KBM-7 (cell line): ENCODE measurements around the gene DNAJA4.

Experiments used
- DNase-seq: peaks from one replicate; pipeline ENCODE4 v3.0.0-alpha.2; 2015
- in situ Hi-C: fragments of 300-500 bp; cut with MboI; formaldehyde crosslinking; loops from 2 replicates; pipeline ENCODE4 v1.14.3; 2020; ENCODE audit warnings: low sequenced_read_pairs, low pct_unique_long_range_greater_than_20kb, mixed read lengths

DNAJA4 gene

DNA sequence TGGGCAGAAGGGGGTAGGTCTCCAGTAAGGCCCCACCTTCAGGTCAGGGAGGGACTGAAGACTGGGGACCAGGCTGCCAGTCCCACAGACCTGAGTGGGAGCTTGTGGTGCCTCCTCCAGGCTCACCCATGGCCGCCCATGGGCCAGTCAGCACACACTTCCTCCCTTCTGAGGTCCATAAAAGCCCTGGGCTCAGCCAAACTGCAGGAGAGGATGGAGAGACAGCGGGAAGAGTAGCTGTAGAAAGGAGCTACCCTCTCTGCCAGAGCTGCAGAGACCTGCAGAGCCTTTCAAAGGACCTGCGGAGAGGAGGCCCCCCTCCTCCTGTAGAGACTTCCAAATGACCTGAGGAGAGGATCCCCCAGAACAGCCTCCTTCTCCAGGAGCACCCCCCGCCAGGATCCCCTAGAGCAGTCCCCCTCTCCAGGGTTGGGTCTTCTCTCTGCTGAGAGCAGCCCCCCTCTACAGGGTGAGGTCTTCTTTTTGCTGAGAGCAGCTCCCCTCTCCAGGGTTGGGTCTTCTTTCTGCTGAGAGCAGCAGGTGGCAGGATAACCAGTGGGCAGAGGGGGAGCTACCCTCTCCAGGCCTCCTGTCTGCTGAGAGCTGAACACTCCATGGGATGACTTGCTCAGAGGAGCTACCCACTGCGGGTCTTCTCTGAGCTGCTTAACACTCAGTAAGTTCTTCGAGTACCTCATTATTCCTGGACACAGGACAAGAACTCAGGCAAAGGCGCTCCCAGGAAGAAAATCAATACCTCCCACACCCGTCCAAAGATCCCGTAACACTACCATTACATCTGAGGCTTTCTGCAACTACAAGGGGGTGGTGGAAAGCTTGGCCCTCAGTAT is 40.1 kb downstream of the DNAJA4 start:
- in situ Hi-C loops = loop anchor here (25.0 kb wide), 1 partner anchor 108 kb away; no protein-coding TSS in a partner anchor

GRCh38 chr15:78306176-78306774 is 41.9 kb downstream of the DNAJA4 start:
- in situ Hi-C loops = loop anchor here (25.0 kb wide), 1 partner anchor 106 kb away; no protein-coding TSS in a partner anchor
- DNase-seq = no peak

More for the DNA sequence above, 40.1 kb downstream of the DNAJA4 start:
- no peak for DNase-seq

DNA sequence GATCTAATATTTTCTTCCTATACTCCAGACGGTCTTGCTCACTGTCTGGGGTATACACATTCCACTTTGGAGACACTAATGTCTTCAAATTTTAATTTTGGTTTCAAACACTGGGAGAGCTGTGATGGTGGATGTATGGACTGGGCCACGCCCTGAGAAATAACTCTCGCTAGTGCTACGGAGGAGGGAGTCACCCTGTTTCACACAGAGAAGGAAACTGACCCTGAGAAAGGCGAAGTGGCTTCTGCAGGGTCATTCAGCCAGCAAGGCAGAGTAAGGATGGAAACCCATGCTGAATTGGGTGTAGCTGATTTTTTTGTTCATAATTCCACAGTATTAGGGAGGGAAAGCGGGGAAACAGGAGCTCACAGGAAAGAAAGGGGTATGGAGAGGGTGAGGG is 43.6 kb downstream of the DNAJA4 start:
- no peak for DNase-seq
- in situ Hi-C loops = loop anchor here (25.0 kb wide), 1 partner anchor 104 kb away; no protein-coding TSS in a partner anchor

- peak; percentile 85 for DNase-seq
- in situ Hi-C loops = loop anchor here (25.0 kb wide), 1 partner anchor 104 kb away; no protein-coding TSS in a partner anchor
Observed at GRCh38 chr15:78308422-78309032, 44.2 kb downstream of the DNAJA4 start.

- in situ Hi-C loops = loop anchor here (25.0 kb wide), 1 partner anchor 101 kb away; no protein-coding TSS in a partner anchor
- DNase-seq = no peak
Observed at GRCh38 chr15:78311292-78311691, 46.9 kb downstream of the DNAJA4 start.

DNA sequence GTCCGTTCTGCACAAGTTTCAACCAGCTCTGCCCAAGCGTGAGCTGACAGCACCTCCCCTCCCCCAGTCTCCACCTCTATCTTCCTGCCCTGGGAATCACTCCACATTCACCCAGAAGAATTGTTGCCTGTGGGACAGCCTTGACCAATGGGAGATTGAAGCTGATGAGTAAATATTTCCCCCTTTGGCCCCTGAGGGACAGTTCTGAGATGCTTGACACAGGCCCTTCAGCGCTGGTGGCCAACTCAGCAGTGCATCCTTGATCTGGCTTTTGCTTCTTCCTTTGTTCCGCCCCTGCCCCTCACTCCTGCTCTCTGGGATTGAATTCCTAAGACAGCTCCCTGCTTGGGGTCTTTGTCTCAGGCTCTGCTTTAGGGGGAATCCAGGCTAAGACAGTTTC is 48.2 kb downstream of the DNAJA4 start:
- no peak for DNase-seq
- in situ Hi-C loops = loop anchor here (25.0 kb wide), 1 partner anchor 100 kb away; no protein-coding TSS in a partner anchor

GRCh38 chr15:78312957-78313356 is 48.6 kb downstream of the DNAJA4 start:
- in situ Hi-C loops = loop anchor here (25.0 kb wide), 1 partner anchor 99 kb away; no protein-coding TSS in a partner anchor

GRCh38 chr15:78313383-78313782 is 49.0 kb downstream of the DNAJA4 start:
- in situ Hi-C loops = loop anchor here (25.0 kb wide), 1 partner anchor 99 kb away; no protein-coding TSS in a partner anchor
- DNase-seq = no peak

More at GRCh38 chr15:78312957-78313356, 48.6 kb downstream of the DNAJA4 start:
- DNase-seq = no peak

DNA sequence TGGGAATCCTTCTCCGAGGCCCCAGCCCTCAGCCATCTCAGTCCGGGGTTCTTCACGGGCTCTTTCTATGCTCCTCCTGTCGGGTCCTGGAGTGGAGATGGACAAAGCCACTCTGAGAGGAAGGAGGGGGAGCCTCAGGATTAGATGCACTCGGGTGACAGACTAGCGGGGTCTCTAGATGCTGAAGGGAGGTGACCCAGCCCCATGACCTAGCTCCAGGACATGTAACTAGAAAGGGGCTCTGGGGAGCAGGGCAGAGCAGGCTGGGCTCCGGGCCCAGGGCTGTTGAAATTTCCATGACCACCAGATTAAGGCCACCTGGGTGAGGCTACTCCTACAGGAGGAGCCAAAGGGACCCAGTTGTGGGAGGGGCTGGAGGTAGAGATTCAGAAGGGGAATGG is 49.8 kb downstream of the DNAJA4 start:
- in situ Hi-C loops = loop anchor here (25.0 kb wide), 1 partner anchor 98 kb away; no protein-coding TSS in a partner anchor
- DNase-seq = no peak

GRCh38 chr15:78315686-78316282 is 51.4 kb downstream of the DNAJA4 start:
- in situ Hi-C loops = loop anchor here (25.0 kb wide), 1 partner anchor 97 kb away; no protein-coding TSS in a partner anchor
- peak; percentile 57 for DNase-seq

DNA sequence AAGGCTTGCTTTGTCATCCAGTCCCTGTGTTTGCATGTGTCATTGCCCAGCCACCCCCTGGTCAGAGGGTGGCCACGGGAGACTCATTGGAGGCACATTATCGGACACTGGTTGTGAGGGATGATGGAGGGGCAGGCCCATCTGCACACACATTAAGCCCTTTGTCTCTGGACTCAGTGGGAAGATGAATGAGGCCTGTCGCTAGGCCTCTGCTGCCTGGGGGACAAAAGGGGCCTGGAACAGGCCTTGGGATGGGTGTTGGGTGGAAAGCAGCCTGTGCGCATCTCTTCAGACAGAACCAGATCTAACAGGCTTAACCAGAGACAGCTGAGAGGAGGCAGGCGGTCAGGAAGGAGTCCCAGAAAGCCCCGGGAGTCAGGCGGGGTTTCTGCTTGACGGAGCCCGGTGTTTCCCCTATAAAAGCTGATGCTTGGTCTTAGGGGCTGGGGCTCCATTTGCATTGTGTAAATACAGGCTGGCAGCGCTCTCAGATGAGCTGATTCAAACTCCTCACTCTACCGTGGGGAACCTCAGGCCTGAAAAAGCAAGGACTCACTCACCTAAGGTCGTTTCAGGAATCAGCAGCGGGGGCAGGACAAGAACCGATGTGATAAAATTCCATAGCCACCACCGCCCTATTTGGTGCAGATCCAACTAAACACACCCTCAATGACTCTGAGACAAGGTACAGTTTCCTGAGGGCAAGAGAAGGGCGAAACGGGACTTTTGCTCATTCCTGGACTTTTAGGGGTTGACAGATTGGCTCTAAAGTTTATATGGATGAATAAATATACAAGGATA is 52.1 kb downstream of the DNAJA4 start:
- in situ Hi-C loops = loop anchor here (25.0 kb wide), 1 partner anchor 96 kb away; no protein-coding TSS in a partner anchor
- no peak for DNase-seq

DNA sequence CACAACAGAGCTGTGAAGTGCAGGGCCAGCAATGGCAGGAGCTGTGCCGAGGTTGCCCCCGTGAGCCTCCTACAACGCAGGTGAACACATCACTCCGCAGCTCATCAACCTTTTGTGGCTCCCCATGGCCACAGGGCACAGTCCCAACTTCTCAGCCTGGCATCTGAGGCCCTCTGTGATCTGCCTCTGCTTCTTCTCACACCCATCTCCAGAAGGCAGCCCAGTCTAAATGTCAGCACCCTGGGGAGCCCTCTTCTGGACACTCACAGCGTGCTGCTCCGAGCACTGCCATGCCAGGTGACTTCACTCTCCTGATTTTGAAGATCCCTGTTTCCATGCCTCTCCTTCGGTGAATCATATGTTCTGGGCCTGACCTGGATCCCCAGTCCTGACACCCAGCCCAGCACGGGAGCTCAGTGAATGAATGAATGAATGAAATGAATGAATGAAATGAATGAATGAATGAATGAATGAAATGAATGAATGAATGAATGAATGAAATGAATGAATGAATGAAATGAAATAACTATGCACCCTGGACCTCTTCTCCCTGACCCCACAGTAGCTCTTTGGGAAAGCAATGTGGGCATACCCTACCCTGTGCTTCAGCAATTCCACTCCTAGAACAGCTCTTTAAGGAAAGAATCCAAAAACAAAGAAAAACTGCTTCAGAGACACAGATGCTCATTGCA is 52.9 kb downstream of the DNAJA4 start:
- DNase-seq = no peak
- in situ Hi-C loops = loop anchor here (25.0 kb wide), 1 partner anchor 95 kb away; no protein-coding TSS in a partner anchor

GRCh38 chr15:78319588-78319987 is 55.2 kb downstream of the DNAJA4 start:
- no peak for DNase-seq
- in situ Hi-C loops = loop anchor here (25.0 kb wide), 1 partner anchor 93 kb away; no protein-coding TSS in a partner anchor

DNA sequence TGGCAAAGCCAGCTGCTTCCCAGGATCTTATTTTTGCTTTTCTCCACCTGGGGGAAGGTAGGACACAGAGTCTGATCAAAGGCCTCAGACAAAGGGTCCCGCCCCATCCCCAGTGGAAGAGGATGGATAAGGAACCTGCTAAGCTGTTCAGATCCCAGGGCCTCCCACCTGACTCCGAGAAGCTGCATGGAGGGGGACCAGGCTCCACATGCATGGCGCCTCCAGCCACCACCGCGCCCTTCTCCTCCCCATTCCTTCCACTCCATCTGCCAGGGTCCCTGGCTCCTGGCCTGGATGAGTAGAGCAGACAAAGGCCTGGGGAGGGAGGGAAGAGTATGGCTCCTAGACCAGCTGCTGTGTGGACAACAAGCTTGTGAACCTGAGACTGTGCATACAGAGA is 55.8 kb downstream of the DNAJA4 start:
- in situ Hi-C loops = loop anchor here (25.0 kb wide), 1 partner anchor 92 kb away; no protein-coding TSS in a partner anchor
- no peak for DNase-seq

DNA sequence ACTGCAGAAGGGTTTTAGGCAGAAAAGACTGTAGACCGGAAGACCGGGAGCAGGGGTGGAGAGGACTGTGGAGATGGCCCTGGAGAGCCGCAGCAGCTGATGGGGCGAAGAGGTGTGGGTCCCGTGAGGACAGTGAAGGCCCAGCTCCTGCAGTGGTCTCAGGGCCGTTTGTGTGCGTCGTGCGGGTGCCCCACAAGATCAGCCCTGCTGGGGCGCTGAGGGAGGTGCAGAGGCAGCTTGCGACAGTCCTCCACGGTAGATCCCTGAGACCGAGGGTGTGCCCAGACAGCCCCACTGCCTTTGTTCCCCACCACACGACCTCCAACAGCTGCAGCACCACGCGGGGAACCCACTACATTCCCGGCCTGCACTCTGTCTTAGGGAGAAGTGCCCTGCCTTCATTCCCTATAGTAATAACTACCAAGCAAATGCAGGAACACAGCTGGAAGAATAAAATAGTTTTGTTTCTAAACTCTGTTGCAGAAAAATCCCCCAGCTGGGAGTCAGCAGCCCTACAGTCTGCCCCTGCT is 56.7 kb downstream of the DNAJA4 start:
- in situ Hi-C loops = loop anchor here (25.0 kb wide), 1 partner anchor 91 kb away; no protein-coding TSS in a partner anchor
- DNase-seq = no peak

GRCh38 chr15:78321786-78322185 is 57.4 kb downstream of the DNAJA4 start:
- in situ Hi-C loops = loop anchor here (25.0 kb wide), 1 partner anchor 91 kb away; no protein-coding TSS in a partner anchor
- no peak for DNase-seq

DNA sequence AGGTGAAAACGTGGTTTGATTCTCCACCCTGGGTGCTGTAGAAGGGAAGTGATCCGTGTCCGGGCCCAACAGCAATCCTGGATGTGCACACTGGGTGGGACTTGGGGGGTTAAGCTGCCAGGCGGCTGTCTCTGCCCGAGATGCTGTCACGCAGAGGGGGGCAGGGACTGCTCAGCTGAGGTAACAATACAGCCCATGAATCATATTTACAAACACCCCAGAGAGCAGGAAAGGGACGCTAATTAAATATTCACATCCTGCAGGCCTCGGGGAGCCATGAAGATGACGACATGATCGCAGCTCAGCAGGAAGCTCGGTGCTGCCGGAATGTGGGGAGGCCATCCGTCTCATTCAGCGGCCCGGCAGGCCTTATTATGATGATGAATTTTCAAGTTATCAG is 57.9 kb downstream of the DNAJA4 start:
- no peak for DNase-seq
- in situ Hi-C loops = loop anchor here (25.0 kb wide), 1 partner anchor 90 kb away; no protein-coding TSS in a partner anchor
